ENCODE results near the gene FOCAD. TPM values are rescaled to one million over a fixed set of nuclear protein-coding genes. Genes with fewer than 3 reads are reported as not detected.

FOCAD gene
- total RNA-seq, 1 experiment from 2014 or later: 17.1 TPM

DNA sequence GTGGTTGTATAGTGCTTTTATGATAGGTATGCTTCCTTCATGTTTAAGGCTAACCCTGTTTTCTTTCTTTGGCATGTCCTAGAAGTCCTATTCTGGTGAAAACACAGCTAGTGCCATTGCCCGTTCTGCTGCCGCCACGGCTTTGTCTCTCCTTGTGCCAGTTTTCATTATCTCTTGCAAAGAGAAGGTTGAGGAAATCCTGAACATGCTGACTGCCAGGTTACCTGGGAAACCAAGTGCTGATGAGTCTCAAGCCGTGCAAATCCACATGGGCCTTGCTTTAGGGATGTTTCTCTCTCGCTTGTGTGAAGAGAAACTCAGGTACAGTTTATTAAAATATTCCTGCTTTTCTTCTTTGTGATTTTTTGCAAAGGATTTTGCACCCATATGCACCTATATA, 245.2 kb downstream of the FOCAD start:
- Histone ChIP-seq H3F3A (ENCODE audit: insufficient read depth, low read depth) (no peaks in the 10 kb centered on the region), H3K4me1 (replicated peaks; ENCODE audit: insufficient read depth) (no peaks in the 10 kb centered on the region), H2AFZ (no peak overlapping the region), H3K36me3 (ENCODE audit: low read depth) (no peaks in the 10 kb centered on the region), H3K27ac (no peak overlapping the region), H3K9me3 (ENCODE audit: insufficient read depth, low read depth) (no peaks in the 10 kb centered on the region), H4K20me1 (ENCODE audit: insufficient read depth) (no peaks in the 10 kb centered on the region), H3K4me3 (no peak overlapping the region), H3K27me3 (ENCODE audit: insufficient read depth, low read depth) (no peaks in the 10 kb centered on the region), H3K4me2 (no peak overlapping the region), H3K79me2 (ENCODE audit: low read depth) (no peaks in the 10 kb centered on the region), H3K9me2 (ENCODE audit: insufficient read depth) (no peaks in the 10 kb centered on the region)
- DNase-seq: no peak
- CTCF ChIA-PET: no interaction called here
- POLR2A ChIA-PET (ENCODE audit: unreplicated experiment): no interaction called here
- no TSS peak for BruUV-seq (replicated peaks)
- TF ChIP-seq EZH2 (IDR thresholded peaks at IDR 0.05; ENCODE audit: low read depth): no peak
- TF ChIP-seq, protein P1, sequence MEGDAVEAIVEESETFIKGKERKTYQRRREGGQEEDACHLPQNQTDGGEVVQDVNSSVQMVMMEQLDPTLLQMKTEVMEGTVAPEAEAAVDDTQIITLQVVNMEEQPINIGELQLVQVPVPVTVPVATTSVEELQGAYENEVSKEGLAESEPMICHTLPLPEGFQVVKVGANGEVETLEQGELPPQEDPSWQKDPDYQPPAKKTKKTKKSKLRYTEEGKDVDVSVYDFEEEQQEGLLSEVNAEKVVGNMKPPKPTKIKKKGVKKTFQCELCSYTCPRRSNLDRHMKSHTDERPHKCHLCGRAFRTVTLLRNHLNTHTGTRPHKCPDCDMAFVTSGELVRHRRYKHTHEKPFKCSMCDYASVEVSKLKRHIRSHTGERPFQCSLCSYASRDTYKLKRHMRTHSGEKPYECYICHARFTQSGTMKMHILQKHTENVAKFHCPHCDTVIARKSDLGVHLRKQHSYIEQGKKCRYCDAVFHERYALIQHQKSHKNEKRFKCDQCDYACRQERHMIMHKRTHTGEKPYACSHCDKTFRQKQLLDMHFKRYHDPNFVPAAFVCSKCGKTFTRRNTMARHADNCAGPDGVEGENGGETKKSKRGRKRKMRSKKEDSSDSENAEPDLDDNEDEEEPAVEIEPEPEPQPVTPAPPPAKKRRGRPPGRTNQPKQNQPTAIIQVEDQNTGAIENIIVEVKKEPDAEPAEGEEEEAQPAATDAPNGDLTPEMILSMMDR (conservative IDR thresholded peaks at IDR 0.05): no peak
- intact Hi-C loops (cut with micrococcal nuclease; ENCODE audit: unreplicated experiment): no loop called here

DNA sequence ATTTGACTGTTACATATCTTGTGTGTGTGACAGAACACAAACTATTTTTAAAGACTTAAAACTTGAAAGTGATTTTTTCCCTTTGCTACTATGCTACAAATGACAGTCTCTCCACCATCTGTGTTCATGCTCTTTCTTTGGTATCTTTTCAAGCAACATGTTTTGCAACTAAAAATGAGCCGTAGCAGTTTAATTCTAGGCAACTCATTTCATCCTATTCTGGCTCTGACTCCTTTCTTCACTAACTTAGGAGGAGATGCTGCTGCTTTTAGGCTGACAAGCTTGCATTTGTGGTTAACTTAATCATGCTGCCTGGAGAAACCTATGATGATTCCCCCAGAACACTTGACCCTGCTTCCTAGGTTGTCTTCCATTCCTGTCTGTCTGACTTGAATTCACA, 246.8 kb downstream of the FOCAD start:
- TF ChIP-seq EZH2 (IDR thresholded peaks at IDR 0.05; ENCODE audit: low read depth): no peak
- TF ChIP-seq, protein P1 (conservative IDR thresholded peaks at IDR 0.05): no peak
- Histone ChIP-seq H3K36me3 (ENCODE audit: low read depth) (no peaks in the 10 kb centered on the region), H3K79me2 (ENCODE audit: low read depth) (no peaks in the 10 kb centered on the region), H3K9me2 (ENCODE audit: insufficient read depth) (no peaks in the 10 kb centered on the region), H3K4me1 (replicated peaks; ENCODE audit: insufficient read depth) (no peaks in the 10 kb centered on the region), H3F3A (ENCODE audit: insufficient read depth, low read depth) (no peaks in the 10 kb centered on the region), H2AFZ (no peak overlapping the region), H4K20me1 (ENCODE audit: insufficient read depth) (no peaks in the 10 kb centered on the region), H3K4me3 (no peak overlapping the region), H3K9me3 (ENCODE audit: insufficient read depth, low read depth) (no peaks in the 10 kb centered on the region), H3K4me2 (no peak overlapping the region), H3K27me3 (ENCODE audit: insufficient read depth, low read depth) (no peaks in the 10 kb centered on the region), H3K27ac (no peak overlapping the region)
- ChIA-PET CTCF (no interaction called here), POLR2A (ENCODE audit: unreplicated experiment) (no interaction called here)
- intact Hi-C loops (cut with micrococcal nuclease; ENCODE audit: unreplicated experiment): no loop called here
- DNase-seq: no peak
- BruUV-seq (replicated peaks): no TSS peak

DNA sequence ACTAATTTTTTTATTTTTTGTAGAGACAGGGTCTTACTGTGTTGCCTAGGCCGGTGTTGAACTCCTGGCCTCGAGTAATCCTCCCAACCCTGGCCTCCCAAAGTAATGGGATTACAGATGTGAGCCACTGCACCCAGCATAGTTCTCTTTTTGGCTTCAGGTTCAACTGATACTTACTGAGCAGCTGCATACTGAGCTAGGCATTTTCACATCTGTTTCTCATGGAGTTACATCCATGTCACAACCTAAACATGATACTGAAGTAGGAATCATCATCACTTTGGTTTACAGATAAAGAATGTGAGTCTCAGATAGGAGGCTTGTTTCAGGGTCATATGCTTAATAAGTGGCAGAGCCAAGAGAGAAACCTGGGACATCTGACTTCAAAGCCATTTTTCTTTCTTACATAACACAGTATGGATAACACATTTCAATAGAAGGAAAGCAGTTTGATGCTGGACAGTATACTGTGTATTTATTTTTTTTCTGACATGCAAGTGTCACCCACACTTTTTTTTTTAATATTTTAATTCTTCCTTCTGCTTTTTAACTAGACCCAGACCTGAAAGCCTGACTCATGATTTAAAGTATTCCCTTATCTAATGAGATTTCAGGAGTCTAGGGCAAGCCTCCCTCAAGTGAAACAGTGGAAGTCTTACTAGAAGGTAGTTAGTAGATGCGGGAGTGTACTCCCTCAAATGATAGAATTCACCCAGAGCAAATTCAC, 256.6 kb downstream of the FOCAD start:
- BruUV-seq (replicated peaks): no TSS peak
- POLR2A ChIA-PET (ENCODE audit: unreplicated experiment): no interaction called here
- CTCF ChIA-PET: interaction anchor here (0.7 to 1.0 kb wide), 4 partner anchors 9 to 584 kb away, joined by 3 read pairs; no protein-coding TSS in a partner anchor
- intact Hi-C loops (cut with micrococcal nuclease; ENCODE audit: unreplicated experiment): loop anchor here (1.0 kb wide), 4 partner anchors 171 to 1014 kb away; no protein-coding TSS in a partner anchor
- Histone ChIP-seq H3K27ac (no peak overlapping the region), H3K4me1 (replicated peaks; ENCODE audit: insufficient read depth) (no peaks in the 10 kb centered on the region), H3K36me3 (ENCODE audit: low read depth) (no peaks in the 10 kb centered on the region), H3K79me2 (ENCODE audit: low read depth) (no peaks in the 10 kb centered on the region), H4K20me1 (ENCODE audit: insufficient read depth) (no peaks in the 10 kb centered on the region), H3F3A (ENCODE audit: insufficient read depth, low read depth) (no peaks in the 10 kb centered on the region), H2AFZ (no peak overlapping the region), H3K9me2 (ENCODE audit: insufficient read depth) (no peaks in the 10 kb centered on the region), H3K27me3 (ENCODE audit: insufficient read depth, low read depth) (no peaks in the 10 kb centered on the region), H3K9me3 (ENCODE audit: insufficient read depth, low read depth) (no peaks in the 10 kb centered on the region), H3K4me3 (no peak overlapping the region), H3K4me2 (no peak overlapping the region)
- TF ChIP-seq EZH2 (IDR thresholded peaks at IDR 0.05; ENCODE audit: low read depth): no peak
- TF ChIP-seq, protein P1 (conservative IDR thresholded peaks at IDR 0.05): no peak
- no peak for DNase-seq
